ENCODE data around the gene R3HDML. TPM values are rescaled to one million over a fixed set of nuclear protein-coding genes. Genes with fewer than 3 reads are reported as not detected.

The R3HDML gene
- total and polyA plus RNA-seq, 9 of the 15 experiments (the other 6 are each of a cell fraction or from before 2014, with no cell fraction given), result not detected

GRCh38 chr20:44394702-44395460 lies 58.0 kb downstream of the R3HDML start (continued):
- TF ChIP-seq CGGBP1 (CRISPR knock-in tag; IDR thresholded peaks at IDR 0.05), result no peak
- TF ChIP-seq FOXO4 (CRISPR knock-in tag; IDR thresholded peaks at IDR 0.05), result no peak
- TF ChIP-seq GTF3C2 (IDR thresholded peaks at IDR 0.05; ENCODE audit: borderline replicate concordance, extremely low read depth, insufficient read length), result no peak
- no peak for TF ChIP-seq HBP1 (CRISPR knock-in tag; IDR thresholded peaks at IDR 0.05)
- no peak for TF ChIP-seq ZNF146 (CRISPR knock-in tag; IDR thresholded peaks at IDR 0.05; ENCODE audit: unreplicated experiment)
- peak; percentile 83 for TF ChIP-seq KLF16 (IDR thresholded peaks at IDR 0.05)
- no peak for TF ChIP-seq PYGO2 (tag; IDR thresholded peaks at IDR 0.05)
- peak; percentile 24; the same call in 1 of the 2 replicates for TF ChIP-seq ZBTB7A (IDR thresholded peaks at IDR 0.05; ENCODE audit: borderline replicate concordance, control insufficient read depth, low read depth, low read length)
- TF ChIP-seq JUND (IDR thresholded peaks at IDR 0.05; ENCODE audit: borderline replicate concordance, low read depth, low read length), result no peak
- no peak; the same call in 2 of the 3 replicates for TF ChIP-seq JUND (tag; IDR thresholded peaks at IDR 0.05; ENCODE audit: borderline replicate concordance, low read depth, low read length)
- TF ChIP-seq SAP30 (IDR thresholded peaks at IDR 0.05; ENCODE audit: borderline replicate concordance, insufficient read depth, low read depth, low read length, poor library complexity, severe bottlenecking), result no peak
- TF ChIP-seq BCL6 (CRISPR knock-in tag; IDR thresholded peaks at IDR 0.05), result no peak
- TF ChIP-seq PHF21A (IDR thresholded peaks at IDR 0.05; ENCODE audit: borderline replicate concordance, low read depth), result no peak
- no peak for TF ChIP-seq FIP1L1 (IDR thresholded peaks at IDR 0.05; ENCODE audit: low read depth, low read length, poor library complexity, severe bottlenecking)
- no peak for TF ChIP-seq ZNF140 (CRISPR knock-in tag; IDR thresholded peaks at IDR 0.05)
- TF ChIP-seq BRCA1 (IDR thresholded peaks at IDR 0.05), result no peak
- no peak for TF ChIP-seq BRCA1 (CRISPR knock-in tag; IDR thresholded peaks at IDR 0.05)
- no peak for TF ChIP-seq POLR2G (IDR thresholded peaks at IDR 0.05; ENCODE audit: low read depth, low read length)
- TF ChIP-seq HMBOX1 (IDR thresholded peaks at IDR 0.05), result peak; percentile 88

Measured in K562 (cell line).